ENCODE results near the gene GPR132.

DNA sequence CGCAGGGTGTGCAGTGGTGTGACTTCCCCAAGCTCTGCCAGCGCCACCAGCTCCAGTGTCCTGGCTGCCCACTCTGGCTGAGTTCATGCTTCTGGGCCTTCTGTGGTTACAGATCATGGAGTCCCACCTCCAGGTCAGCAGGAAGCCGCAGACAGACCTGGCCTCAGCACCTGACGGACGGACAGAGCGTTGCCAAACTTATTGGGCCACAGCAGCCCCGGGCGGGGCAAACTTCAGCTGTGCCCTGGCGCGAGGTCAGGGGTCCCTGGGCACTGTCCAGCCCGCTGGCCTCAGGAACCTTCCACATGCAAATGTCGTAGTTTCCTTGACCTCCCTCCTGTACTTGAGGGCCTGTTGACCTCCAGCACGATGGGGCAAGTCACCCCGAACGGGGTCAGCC, 11.2 kb downstream of the GPR132 start:
- TF ChIP-seq, protein P1, sequence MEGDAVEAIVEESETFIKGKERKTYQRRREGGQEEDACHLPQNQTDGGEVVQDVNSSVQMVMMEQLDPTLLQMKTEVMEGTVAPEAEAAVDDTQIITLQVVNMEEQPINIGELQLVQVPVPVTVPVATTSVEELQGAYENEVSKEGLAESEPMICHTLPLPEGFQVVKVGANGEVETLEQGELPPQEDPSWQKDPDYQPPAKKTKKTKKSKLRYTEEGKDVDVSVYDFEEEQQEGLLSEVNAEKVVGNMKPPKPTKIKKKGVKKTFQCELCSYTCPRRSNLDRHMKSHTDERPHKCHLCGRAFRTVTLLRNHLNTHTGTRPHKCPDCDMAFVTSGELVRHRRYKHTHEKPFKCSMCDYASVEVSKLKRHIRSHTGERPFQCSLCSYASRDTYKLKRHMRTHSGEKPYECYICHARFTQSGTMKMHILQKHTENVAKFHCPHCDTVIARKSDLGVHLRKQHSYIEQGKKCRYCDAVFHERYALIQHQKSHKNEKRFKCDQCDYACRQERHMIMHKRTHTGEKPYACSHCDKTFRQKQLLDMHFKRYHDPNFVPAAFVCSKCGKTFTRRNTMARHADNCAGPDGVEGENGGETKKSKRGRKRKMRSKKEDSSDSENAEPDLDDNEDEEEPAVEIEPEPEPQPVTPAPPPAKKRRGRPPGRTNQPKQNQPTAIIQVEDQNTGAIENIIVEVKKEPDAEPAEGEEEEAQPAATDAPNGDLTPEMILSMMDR (IDR thresholded peaks at IDR 0.05; ENCODE audit: extremely low read depth in 1 of 2, insufficient read depth in 1 of 2, low read depth in 1 of 2, low read length in 2 of 2): no peak
- TF ChIP-seq POLR2AphosphoS5 (IDR thresholded peaks at IDR 0.05; ENCODE audit: insufficient read depth, low read depth, low read length) (no peak), MYC (IDR thresholded peaks at IDR 0.05; ENCODE audit: low read depth, low read length) (no peak), EZH2 (IDR thresholded peaks at IDR 0.05; ENCODE audit: borderline replicate concordance, low read depth, low read length, severe bottlenecking) (no peak), POLR2A (IDR thresholded peaks at IDR 0.05; ENCODE audit: low read depth, low read length) (no peak), FOS (IDR thresholded peaks at IDR 0.05; ENCODE audit: borderline replicate concordance, insufficient read depth, low read length) (no peak), GATA2 (IDR thresholded peaks at IDR 0.05; ENCODE audit: insufficient read depth, insufficient read length, low read depth, low read length) (no peak)
- TF ChIP-seq, protein P2, sequence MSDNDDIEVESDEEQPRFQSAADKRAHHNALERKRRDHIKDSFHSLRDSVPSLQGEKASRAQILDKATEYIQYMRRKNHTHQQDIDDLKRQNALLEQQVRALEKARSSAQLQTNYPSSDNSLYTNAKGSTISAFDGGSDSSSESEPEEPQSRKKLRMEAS (IDR thresholded peaks at IDR 0.05; ENCODE audit: insufficient read depth, insufficient read length): no peak
